ENCODE results near the gene HES1.

The HES1 gene

DNA sequence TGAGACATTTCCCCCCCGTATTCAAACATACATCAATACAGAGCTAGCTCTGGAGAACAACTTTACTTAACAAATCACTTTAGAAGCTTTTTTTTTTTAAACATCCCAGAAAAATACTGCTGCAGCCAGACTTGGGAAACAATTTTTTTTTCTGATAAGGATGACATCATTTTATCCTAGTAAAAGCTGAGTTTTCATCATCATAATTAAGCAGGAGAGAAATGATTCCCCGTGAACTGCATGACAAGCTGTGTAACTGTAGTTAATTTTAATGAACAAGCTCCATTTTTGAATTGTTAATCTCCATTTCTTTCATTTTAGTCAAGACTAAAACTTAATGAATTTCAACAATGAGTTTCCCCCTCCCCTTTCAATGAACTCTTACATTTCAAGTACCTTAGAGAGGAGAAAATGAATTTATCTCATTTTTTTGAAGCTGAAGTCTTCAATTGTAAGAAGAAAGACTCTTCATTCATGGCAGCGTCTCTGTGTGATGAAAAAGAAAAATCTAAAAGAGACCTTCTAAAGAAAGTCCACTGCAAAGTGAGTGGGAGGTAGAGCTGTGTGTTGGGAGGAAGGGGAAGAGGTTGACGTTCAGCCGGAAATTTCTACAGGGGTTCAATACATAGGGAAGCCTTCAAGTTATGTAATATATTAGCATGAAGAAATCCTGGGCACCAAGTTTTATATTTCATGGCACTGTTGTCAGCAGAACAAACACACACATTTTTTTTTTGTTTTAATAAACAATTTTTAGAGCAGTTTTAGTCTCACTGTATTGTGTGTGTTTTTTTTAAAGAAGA is 31.7 kb downstream of the HES1 start:
- no peak for DNase-seq (ENCODE audit: low read depth in 3 of 3)

DNA sequence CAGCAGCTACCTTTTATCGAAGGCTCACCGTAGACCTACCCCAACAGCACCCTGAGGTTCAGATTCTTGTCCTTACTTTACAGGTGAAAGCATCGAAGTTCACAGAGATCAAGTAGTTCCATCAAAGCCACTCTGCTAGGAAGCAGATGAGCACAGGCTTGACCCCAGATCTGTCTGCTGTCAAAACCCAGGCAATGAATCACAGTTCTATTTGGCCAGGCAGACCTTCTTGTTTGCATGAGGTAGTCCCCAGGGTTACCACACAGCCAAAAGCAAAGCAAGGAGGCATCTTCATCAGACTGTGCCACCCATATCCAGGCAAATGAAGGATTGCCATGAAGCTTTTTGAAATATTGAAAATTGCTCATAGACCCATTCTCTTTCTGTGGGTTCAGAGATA is 33.0 kb downstream of the HES1 start:
- DNase-seq (ENCODE audit: low read depth in 3 of 3) = no peak

- no peak for DNase-seq (ENCODE audit: low read depth in 3 of 3)
These were observed 33.6 kb downstream of the HES1 start for GRCh38 chr3:194169595-194169994.

- no peak for DNase-seq (ENCODE audit: low read depth in 3 of 3)
These were observed 34.8 kb downstream of the HES1 start for GRCh38 chr3:194170793-194171192.

DNA sequence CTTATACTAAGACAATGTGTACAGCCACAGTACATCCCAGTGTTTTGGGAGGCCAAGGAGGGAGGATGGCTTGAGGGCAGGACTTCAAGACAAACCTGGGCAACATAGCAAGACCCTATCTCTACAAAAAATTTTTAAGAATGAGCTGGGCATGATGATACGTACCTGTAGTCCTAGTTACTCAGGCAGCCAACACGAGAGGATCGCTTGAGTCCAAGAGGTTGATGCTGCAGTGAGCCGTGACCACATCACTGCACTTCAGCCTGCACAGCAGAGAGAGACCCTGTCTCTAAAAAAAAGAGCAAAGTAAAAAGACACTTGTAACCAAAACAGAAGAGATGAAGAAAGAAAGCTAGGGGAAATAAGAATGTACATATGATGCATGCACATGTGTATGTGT is 38.5 kb downstream of the HES1 start:
- no peak for DNase-seq (ENCODE audit: low read depth in 3 of 3)

DNA sequence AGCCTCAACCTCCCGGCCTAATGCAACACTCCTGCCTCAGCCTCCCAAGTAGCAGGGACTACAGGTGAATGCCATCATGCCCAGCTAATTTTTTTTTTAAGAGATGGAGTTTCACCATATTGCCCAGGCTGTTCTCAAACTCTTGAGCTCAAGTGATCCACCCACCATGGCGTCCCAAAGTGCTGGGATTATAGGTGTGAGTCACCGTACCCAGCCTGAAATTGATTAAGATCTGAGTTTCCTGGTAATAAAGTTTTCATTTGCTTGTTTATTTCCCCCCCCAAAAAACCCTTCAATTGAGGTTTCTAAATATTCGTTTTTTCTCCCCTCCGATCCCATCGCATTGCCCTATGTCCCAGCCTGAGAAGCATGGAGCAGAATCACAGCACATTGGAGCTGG is 39.0 kb downstream of the HES1 start:
- DNase-seq (ENCODE audit: low read depth in 3 of 3) = no peak

- DNase-seq (ENCODE audit: low read depth in 3 of 3) = no peak
These were observed 40.5 kb downstream of the HES1 start for GRCh38 chr3:194176274-194176991.

- no peak for DNase-seq (ENCODE audit: low read depth in 3 of 3)
These were observed 41.2 kb downstream of the HES1 start for GRCh38 chr3:194177141-194177540.

DNA sequence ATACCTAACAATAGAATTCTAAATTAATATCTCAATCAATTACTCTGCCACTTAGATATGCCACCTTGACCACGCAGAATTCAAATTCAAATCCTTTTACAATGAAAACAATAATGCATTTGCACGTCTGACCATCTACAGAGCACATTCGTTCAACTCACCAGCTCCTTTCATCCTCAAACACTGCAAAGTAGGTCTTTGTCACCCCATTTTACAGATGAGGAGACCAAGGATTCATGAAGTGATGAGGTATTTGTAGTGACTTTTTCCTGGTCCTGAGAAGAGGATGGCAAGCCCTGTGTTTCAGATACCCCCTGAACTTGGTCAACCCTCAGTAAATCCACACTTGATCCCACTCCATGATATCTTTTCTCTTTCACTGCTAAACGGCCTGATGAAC is 42.2 kb downstream of the HES1 start:
- DNase-seq (ENCODE audit: low read depth in 3 of 3) = no peak

DNA sequence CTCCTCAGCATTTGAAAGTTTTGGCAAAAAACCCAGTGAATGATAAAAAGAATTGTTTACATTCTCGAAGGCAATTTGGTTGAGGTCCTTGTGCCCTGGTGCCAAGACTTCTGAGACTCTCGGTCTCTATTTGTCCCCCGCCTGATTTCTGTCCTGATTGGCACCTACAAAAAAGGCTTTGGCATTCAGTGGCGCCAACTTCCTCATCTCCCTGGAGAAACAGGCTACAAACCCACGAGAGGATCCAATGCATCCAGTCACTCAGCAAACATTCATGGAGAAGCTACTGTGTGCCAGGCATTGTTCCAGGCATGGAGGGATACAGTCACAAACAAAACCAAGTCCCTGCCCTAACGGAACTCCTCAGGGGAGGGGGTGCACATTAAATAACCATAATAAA is 42.7 kb downstream of the HES1 start:
- no peak for DNase-seq (ENCODE audit: low read depth in 3 of 3)

- DNase-seq (ENCODE audit: low read depth in 3 of 3) = no peak
These were observed 44.6 kb downstream of the HES1 start for GRCh38 chr3:194180570-194180969.

- no peak for DNase-seq (ENCODE audit: low read depth in 3 of 3)
These were observed 45.9 kb downstream of the HES1 start for GRCh38 chr3:194181612-194182529.

- no peak for DNase-seq (ENCODE audit: low read depth in 3 of 3)
These were observed 47.3 kb downstream of the HES1 start for GRCh38 chr3:194183271-194183670.

DNA sequence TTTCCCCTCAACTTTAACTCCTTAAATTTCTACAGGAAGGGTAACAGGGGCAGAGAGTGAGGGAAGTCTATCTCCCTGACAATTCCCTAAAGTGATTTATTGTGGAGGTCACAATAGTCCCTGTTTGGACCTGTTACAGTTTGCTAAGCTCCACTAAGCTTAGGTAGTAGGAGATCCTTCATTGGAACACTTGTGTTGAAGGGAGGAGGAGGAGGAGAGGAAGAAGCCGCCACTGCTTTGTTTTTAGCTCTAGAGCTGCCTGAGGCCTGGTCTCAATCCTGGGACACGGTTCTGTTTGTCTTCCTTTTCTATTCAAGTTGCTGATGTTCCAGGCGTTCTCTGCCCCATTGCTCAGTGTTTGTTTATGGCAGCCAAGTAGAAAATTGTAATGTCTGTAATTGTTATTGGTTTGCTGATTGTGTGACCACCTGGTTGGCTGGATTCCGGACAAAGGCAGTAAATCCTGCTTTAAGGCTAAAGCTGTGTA is 48.4 kb downstream of the HES1 start:
- no peak for DNase-seq (ENCODE audit: low read depth in 3 of 3)

DNA sequence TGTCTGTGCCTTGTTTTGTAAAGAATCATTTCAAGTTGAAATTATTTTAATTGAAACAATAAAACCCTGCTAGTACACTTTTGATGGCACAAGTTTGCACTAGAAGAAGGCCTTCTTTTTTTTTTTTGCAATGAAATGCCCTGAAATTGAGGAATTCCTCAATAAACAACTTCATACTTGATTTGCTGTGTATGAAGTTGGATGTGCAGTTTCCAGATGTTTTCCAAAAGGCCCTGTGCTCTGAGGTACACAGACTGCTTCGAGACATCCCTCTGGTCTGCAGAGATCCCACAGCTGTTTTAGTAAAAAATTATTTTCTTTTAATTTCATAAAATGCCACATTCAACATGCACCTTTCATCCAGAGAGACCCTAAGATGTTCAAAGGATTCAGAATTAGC is 48.9 kb downstream of the HES1 start:
- no peak for DNase-seq (ENCODE audit: low read depth in 3 of 3)

GRCh38 chr3:194185221-194185620 is 49.3 kb downstream of the HES1 start:
- DNase-seq (ENCODE audit: low read depth in 3 of 3) = no peak

DNA sequence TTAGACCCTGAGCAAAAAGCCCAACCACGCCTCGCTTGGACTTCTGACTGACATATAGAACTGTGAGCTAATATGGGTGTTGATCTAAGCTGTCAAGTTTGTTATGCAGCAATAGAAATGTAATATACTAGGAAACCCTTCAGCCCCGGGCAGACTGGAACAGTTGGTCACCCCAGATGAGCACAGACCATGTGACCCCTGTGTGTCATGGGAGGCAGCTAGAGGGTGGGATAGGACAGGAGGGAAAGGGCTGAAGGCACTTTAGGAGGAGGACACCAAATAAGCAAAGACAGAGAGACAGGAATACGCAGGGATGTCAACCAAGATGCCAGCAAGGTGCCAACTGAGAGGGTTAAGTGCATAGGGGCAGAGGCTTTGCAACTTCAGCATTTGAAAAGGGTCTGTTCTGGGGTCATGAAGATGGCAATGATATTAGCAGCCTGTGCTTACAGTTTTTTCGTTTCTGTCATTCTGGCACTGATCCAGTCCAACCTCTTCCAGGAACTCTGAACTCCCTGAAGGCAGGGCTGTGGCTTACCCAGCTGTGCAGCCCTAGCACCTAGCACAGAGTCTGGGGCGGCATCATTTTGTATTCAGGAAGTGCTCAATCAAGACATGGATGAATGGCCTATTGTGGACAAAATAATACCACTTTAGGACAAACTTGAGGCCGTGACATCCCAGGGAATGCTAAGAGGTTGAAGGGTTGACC is 51.4 kb downstream of the HES1 start:
- DNase-seq (ENCODE audit: low read depth in 3 of 3) = no peak

Measured in stimulated activated CD4-positive, alpha-beta T cell treated with anti-CD3 and anti-CD28 coated beads, TNF-alpha, amount 100 ng/mL, for 4 hours (primary cell).